Measurements from ENCODE around the gene SCMH1. TPM values are rescaled to one million over a fixed set of nuclear protein-coding genes. Genes with fewer than 3 reads are reported as not detected.

The SCMH1 gene
- total RNA-seq = 8.7 and 13.0 TPM in 2 replicates

GRCh38 chr1:41241749-41242341 is at the start of gene SCMH1:
Gene SCMH1 (minus strand): TSS chr1:41242306. CDS start chr1:41186133, 56,173 bp downstream.

GRCh38 chr1:41021526-41022308 is 220.4 kb downstream of the SCMH1 start, which contains the start of gene SLFNL1:
Gene SLFNL1 (minus strand): TSS chr1:41021725. CDS start chr1:41020660, 1,065 bp downstream.

GRCh38 chr1:40979241-40980067 is 262.7 kb downstream of the SCMH1 start, which contains the start of gene CTPS1:
Gene CTPS1 (plus strand): TSS chr1:40979696. CDS start chr1:40983291, 3,595 bp downstream.

Other genes starting within 250 kb of the SCMH1 start
- gene SLFNL1, start 220.6 kb downstream of the SCMH1 start, total RNA-seq = under 0.01 TPM in 1 of 2 replicates, not detected in the other
- gene FOXO6, start 119.1 kb upstream of the SCMH1 start, total RNA-seq = 0.28 TPM in 1 of 2 replicates, not detected in the other
- 2.8 and 10.1 TPM in 2 replicates for gene EDN2, start 242.4 kb upstream of the SCMH1 start, total RNA-seq